HepG2 (cell line): ENCODE results near the gene TRPM6.

ENCODE experiments used
- CREM ChIP-seq, 2 experiments: sonication (generic) in 1 of 2; formaldehyde crosslinking in 1 of 2; IDR thresholded peaks; 2 replicates each; pipeline versions ENCODE4 v1.4.0 to v1.6.1; 2016 to 2020; ENCODE audit warnings: antibody characterized with exemption in 1 of 2, mild to moderate bottlenecking in 1 of 2, missing genetic modification reagents in 1 of 2
- CTCF ChIP-seq: sonication (generic); formaldehyde crosslinking; IDR thresholded peaks from 2 replicates; pipeline ENCODE4 v1.5.0; 2020; ENCODE audit warnings: mild to moderate bottlenecking, missing genetic modification reagents, moderate library complexity
- EP300 ChIP-seq, 3 experiments: sonication (generic) in 1 of 3; formaldehyde crosslinking in 1 of 3; IDR thresholded peaks; 2 replicates each; pipeline versions ENCODE4 v1.5.1 to v1.6.1; 2011 to 2020; ENCODE audit warnings: low read depth in 2 of 3, low read length in 2 of 3, borderline replicate concordance in 1 of 3, improper control_type of control experiment in 1 of 3, mild to moderate bottlenecking in 1 of 3, missing genetic modification reagents in 1 of 3, moderate library complexity in 1 of 3
- IRF9 ChIP-seq: sonication (generic); formaldehyde crosslinking; IDR thresholded peaks from 2 replicates; pipeline ENCODE4 v1.8.0; 2022; ENCODE audit warnings: missing genetic modification reagents, mild to moderate bottlenecking, borderline replicate concordance
- JUND ChIP-seq: sonication (generic); formaldehyde crosslinking; IDR thresholded peaks from 2 replicates; pipeline ENCODE4 v1.8.0; 2022; ENCODE audit warnings: mild to moderate bottlenecking, missing genetic modification reagents
- KDM1A ChIP-seq: IDR thresholded peaks from 2 replicates; pipeline ENCODE4 v1.6.1; 2016; ENCODE audit warnings: missing compliant biosample characterization
- MED13 ChIP-seq: sonication (generic); formaldehyde crosslinking; IDR thresholded peaks from 2 replicates; pipeline ENCODE4 v1.5.0; 2020; ENCODE audit warnings: missing genetic modification reagents
- NR2F2 ChIP-seq: IDR thresholded peaks from 2 replicates; pipeline ENCODE4 v1.6.1; 2012; ENCODE audit warnings: low read depth, inconsistent platforms, borderline replicate concordance
- RFX5 ChIP-seq: IDR thresholded peaks from 2 replicates; pipeline ENCODE4 v1.6.1; 2011; ENCODE audit warnings: low read depth, low read length, improper control_type of control experiment
- THAP9 ChIP-seq: sonication (generic); formaldehyde crosslinking; IDR thresholded peaks from 2 replicates; pipeline ENCODE4; 2020; ENCODE audit warnings: missing genetic modification reagents, mild to moderate bottlenecking, borderline replicate concordance
- ZBTB26 ChIP-seq: IDR thresholded peaks from 2 replicates; pipeline ENCODE4 v1.6.1; 2016; ENCODE audit warnings: missing compliant biosample characterization, missing genetic modification reagents, borderline replicate concordance
- ZNF432 ChIP-seq: sonication (generic); formaldehyde crosslinking; IDR thresholded peaks from 2 replicates; pipeline ENCODE4 v1.5.0; 2020; ENCODE audit warnings: missing genetic modification reagents, mild to moderate bottlenecking, borderline replicate concordance
- ZNF713 ChIP-seq: sonication (generic); formaldehyde crosslinking; IDR thresholded peaks from 2 replicates; pipeline ENCODE4 v1.4.0; 2020; ENCODE audit warnings: mild to moderate bottlenecking, missing genetic modification reagents

- no peak for TF ChIP-seq RFX5
- TF ChIP-seq MED13 (CRISPR knock-in tag): no peak
- no peak for TF ChIP-seq NR2F2
- no peak for TF ChIP-seq ZNF713 (CRISPR knock-in tag)
- no peak for TF ChIP-seq EP300 (IDR thresholded peaks at IDR 0.05; ENCODE audit: low read depth in 2 of 2, low read length in 2 of 2)
- no peak for TF ChIP-seq EP300 (CRISPR knock-in tag; IDR thresholded peaks at IDR 0.05; ENCODE audit: borderline replicate concordance)
- no peak for TF ChIP-seq CTCF (CRISPR knock-in tag)
- TF ChIP-seq KDM1A (CRISPR knock-in tag): no peak
- no peak for TF ChIP-seq CREM (IDR thresholded peaks at IDR 0.05)
- no peak for TF ChIP-seq CREM (CRISPR knock-in tag; IDR thresholded peaks at IDR 0.05)
- no peak for TF ChIP-seq THAP9
- no peak for TF ChIP-seq ZNF432
- no peak for TF ChIP-seq JUND (CRISPR knock-in tag)
- TF ChIP-seq ZBTB26: no peak
- TF ChIP-seq IRF9 (CRISPR knock-in tag): no peak
Observed at GRCh38 chr9:74783408-74783807, 104.3 kb downstream of the TRPM6 start.
